ENCODE results near the gene SMIM38.

SMIM38 gene

DNA sequence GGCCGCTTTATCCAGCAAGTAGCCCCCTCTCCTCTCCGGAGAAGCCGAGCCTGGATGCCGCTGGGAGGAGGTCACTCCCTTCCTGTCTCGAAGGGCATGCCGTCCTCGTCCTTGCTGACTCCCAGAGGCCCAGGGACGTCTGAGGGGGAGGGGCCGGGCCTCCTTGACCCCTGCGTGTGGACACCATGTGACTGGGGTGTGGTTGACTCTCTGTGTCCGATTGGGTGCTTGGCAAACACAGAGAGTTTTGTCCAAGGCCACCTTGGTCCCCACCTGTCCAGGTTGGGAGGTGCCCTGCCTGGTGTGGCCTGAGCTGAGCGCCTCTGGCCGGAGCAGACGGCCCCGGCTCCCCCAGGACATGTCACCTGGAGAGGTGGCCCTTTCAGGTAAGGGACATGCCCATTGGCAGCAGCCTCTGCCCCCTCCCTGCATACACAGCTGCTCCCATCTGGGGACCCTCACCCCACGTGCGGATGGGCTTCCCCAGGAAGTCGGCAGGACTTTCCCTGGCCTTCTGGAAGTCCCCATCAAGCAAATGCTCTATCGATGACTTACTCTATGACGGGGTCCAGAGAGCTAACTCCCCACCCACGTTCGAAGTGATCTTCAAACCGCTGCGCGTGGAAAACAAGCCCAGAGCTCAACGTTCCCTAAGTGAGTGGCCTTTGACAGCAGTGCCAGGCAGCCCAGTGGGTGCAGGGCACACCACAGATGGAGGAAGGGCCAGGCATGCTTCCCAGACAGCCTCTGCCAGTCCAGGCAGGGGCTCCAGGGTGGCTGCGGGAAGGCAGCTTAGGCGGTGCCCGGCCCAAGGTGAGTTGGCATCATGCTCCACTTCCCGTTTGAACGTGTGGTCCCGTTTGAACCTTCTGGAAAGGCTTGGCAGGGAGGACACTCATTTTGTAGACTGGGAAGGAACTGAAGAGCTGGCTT, at the start of gene SMIM38:
Gene SMIM38 (plus strand): TSS at position 634 of the 933 bp plus-strand sequence. CDS start 1,912 bp downstream, outside the sequence.
- DNase-seq (ENCODE audit: low read depth), result no peak

DNA sequence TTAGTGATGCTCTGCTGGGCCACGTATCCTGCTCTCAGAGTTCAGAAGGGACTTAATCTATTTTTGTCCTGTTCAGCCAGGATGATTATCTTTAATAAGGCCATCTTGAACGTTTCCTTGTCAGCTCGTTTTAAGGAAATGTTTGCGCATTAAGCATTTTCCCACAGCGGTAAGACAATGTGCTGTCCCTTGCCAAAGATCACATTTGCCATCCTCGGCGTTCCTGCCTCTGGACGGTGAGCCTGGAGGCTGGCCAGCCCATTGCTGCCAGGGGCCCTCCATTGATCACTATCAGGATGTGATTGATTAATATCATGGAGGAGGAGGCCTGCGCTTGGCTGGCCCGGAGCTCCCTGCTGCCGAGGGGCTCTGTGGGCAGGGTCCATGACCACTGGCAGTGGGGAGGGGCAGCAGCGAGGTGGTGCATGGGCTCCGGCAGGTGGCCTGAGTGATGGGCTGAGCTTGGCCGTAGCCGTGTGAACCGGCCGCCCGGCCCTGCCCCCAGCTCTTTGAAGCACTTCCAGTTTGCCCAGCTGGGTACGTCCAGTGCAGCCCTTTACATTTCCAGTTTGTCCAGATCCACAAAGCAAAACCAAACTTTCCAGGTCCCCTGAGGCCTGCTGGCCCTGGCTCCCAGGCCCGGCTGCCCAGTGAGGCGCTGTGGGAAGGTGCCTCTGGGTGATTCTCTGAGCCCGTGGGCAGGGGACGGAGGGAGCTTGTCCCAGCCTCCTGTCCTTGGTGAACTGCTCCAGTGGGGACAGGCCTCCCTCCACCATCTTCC, 49.5 kb upstream of the SMIM38 start:
- DNase-seq (ENCODE audit: low read depth), result no peak

DNA sequence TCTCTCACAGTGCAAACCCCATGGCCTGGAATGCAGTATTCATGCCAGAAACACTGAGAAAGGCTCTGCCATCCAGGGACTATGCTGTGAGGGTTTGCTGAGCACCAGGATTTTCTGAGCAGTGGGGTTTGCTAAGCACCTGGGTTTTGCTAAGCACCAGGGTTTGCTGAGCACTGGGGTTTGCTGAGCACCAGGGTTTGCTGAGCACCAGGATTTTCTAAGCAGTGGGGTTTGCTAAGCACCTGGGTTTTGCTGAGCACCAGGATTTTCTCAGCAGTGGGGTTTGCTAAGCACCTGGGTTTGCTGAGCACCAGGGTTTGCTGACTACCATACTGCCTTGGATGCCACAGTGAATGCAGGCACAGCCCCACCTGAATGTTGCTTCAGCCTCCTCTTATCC, 48.3 kb upstream of the SMIM38 start:
- no peak for DNase-seq (ENCODE audit: low read depth)

DNA sequence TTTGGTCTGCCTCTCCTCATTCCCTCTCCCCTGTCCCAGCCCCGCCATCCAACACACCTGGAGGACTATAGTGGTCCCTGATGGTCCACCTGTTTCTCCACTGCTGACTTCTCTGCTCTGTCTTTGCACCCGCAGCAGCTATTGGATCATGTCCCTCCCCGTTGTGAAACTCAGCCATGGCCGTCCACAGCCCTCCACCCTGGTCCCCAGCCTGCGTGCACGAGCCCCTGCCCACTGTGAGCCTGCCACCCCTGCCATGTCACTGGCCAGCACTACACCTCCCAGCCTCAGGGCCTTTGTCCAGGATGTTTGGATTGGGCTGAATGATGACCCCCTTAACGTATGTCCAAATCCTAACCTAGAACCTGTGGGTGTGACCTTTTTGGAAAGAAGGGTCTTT, 47.7 kb upstream of the SMIM38 start:
- DNase-seq (ENCODE audit: low read depth), result no peak

DNA sequence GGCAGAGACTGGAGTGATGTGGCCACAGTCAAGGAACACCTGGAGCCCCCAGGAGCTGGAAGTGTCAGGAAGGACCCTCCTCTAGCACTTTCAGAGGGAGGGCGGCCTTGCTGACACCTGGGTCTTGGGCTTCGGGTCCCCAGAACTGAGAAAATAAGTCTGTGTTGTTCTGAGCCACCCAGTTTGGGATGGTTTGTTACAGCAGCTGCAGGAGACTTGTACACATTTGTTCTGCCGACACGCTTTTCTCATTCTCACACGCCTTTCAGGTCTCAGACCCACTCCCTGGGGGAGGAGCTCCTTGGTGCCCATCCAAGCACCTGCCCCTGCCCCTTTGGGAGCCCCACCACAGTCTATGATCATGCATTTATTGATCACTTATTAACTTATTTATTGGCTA, 47.2 kb upstream of the SMIM38 start:
- DNase-seq (ENCODE audit: low read depth), result no peak

DNA sequence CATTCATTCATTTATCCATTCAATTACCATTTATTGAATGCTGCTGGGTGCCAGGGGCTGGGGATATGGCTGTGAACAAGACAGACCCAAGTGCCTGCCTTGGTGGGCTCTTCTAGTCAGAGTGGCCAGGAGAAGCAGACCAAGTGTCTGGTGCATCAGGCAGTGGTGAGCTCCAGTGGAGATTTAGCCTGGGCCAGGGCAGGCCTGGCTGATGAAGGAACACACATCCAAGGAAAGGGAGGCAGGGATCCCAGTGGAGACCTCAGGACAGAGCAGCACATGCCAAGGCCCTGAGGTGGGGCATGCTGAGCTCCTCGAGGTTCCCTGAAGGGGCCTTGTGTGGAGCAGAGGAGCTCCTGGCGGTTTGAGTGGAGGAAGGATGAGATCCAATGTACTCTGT, 46.6 kb upstream of the SMIM38 start:
- DNase-seq (ENCODE audit: low read depth), result no peak

DNA sequence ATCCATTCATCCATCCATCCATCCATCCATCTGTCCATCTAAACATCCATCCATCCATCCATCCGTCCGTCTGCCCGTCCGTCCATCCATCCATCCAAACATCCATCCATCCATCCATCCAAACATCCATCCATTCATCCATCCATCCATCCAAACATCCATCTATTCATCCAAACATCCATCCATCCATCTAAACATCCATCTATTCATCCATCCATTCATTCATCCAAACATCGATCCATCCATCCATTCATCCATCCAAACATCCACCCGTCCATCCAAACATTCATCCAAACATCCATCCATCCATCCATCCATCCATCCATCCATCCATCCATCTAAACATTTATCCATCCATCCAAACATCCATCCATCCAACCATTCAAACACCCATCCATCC, 45.3 kb upstream of the SMIM38 start:
- no peak for DNase-seq (ENCODE audit: low read depth)

DNA sequence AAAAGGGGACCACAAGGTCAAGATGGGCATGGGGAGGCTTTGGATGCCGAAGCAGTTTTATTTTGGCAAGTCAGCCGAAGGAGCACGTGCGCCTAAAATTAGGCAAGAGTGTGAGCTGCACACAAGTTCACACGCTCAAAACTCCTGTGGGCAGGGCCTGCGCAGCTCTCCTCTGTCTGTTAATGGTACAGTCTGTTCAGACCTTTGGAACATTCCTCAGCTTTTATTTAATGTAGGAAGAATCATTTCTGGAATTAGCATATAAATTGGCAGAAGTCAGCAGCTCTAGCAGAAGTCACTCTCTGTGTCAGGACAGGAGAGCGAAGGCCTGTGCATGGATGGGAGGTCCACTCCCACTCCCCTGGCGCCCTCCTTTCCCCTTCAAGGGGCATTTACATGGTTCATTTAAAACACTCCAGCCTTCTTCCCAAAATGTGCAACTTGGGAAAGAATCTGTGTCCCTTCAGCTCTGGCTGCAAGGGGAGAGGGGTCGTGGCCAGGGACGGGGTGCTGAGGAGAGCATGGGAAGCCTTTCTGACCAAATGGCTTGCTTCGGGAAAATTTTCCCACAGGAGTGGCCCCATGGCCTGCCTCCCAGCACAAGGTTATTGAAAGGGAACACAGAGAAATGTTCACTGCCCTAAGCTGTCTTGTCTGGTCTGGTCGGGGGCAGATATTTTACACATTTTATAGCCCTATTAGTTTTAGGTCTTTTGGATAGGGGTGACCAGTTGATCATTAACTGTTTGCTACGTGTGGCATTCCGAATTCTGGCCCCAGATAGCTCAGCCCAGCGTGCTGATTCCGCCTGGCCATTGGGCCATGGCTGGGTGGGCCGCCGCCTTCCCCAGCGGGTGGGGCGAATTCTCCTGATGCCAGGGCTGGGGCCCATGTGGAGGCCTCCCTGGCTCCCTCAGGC, 43.9 kb upstream of the SMIM38 start:
- DNase-seq (ENCODE audit: low read depth), result no peak

DNA sequence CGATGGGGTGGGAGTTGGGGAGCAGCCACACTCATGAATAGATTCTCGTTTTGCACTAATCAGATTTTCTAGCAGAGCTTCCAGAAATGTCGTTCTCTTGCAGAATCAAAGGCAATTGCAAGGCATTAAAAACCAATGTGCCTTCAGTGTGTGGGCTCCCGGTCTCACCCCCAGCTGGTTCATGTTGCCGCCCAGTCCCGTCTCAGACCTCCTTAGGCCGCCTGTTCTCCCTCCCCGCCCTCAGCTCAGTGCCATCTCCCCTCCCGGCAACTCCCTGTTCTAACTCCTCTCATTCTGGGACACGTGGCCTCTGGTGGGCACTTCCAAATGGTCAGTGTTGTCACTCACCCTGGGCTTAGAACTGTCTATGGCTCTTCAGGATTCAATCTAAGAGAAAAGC, 42.5 kb upstream of the SMIM38 start:
- no peak for DNase-seq (ENCODE audit: low read depth)

DNA sequence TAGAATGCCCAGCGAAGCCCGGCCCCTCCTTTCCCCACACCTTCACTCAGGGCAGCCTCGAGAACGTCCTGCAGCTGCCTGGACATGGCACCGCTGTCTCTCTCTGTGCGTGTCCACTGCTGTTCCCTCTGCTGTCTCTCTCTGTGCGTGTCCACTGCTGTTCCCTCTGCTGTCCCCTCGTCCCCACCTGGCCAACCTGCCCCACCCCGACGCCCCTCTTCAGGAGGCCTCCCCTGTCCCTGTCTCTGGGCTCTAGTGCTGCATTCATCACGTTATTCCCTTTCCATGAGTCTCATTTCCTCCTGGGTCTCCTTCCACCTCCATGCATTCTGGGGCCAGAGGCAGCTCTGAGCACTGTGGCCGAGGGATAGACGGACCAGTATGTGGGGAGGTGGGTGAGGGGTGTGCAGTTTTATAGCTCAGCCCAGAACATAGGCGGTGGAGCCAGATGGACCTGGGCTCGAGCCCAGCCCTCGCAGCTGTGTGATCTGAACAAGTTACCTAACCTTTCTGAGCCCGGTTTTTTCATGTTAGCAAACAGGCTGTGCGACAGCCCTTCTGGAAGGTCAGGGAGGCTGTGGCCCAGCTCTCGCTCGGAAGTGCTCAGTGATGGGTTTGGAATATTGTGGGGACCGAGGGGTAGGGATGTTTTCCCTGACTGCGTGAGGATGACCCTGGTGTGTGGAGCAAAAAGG, 41.9 kb upstream of the SMIM38 start:
- DNase-seq (ENCODE audit: low read depth), result no peak

DNA sequence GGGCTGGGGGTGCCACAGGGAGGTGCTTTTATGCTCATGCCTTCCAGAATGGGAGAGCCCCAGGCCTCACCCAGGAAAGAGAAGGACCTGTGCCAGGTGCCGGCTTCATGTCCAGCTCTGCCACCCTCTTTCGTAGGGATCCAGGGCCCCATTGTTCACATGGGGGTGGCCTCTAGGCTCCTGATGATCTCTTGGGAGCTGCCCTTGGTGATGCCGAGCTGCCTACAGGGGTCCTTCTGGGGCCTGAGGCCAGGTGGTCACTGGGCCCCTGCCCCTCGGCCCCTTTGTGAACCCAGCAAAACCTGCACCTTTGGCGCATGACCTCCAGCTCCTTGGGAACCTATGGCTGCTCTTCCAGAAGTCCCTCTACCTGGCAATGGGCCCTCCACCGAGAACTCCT, 41.4 kb upstream of the SMIM38 start:
- no peak for DNase-seq (ENCODE audit: low read depth)

DNA sequence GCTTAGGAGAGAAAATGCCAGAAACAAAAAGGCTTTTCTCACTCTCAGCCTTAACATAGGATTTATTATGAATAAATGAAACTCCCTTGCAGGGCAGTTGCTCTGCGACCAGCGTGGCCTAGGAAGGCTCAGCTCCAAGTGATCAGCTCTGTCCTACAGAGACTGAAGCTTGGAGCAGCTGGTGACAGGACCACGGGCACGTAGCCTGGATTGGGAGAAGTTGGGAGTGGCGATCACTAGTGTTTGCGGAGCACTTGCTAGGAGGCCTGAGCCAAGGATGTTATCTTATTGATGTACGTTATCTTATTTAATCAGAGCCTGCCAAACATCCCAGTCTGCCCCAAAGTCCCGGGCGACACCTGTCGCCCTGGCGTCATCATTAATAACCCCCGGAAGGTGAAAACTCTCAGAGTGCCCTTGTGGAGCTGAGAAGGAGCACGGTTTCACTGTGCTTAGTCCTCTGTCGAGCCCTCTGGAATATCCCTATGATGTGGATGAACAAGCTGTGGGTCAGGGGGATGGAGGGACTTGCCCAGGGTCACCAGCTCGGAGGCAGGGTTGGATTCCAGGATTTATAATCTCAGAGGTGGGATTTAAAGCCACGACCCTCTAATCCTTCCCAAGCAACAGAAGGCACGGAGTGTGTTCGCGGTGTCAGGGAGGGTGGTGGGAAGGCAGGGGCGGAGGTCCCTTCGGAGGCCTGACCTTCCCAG, 40.8 kb upstream of the SMIM38 start:
- no peak for DNase-seq (ENCODE audit: low read depth)

DNA sequence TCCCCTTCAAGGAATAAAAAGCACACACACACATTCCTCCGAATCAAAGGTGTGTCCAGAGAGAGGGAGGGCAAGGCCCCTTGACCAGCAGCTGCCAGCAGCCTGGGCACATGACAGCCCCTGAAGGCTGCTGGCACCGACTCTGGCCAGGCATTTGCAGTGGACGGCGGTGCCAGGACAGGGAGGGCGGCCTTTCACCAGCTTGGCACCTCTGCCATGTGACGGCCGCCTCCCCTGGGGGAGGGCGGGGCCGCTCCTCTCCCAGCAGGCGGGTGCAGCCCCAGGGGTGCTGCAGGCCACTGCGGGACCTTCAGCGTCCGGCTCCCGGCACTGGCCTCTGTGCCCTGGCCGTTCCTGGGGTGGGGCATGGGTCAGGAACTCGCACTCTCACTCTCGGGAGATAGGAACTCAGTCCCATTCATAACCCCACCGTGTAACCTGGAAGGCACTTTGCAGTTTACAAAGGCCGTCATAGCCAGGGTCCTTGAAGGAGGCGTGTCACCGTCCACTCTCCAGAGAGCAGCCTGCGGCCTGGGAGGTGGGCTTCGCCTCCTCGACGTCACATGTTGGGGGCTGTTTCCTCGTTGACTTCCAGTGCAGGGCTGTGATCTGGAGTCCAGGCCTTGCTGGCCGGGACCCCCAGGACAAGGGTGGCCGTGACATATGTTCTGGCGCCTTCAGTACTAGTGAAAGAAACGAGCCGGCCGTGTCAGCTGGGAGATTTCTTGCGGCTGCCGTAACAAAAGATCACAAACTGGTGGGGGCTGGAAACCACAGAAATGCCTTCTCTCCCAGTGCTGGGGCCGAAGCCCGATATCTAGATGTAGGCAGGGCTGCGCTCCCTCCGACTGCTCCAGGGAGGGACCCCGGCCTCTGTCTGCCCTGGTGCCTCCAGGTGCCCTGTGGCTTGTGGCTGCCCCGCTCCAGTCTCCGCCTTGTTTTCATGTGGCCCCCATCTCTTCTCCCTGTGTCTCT, 39.9 kb upstream of the SMIM38 start:
- DNase-seq (ENCODE audit: low read depth), result no peak

DNA sequence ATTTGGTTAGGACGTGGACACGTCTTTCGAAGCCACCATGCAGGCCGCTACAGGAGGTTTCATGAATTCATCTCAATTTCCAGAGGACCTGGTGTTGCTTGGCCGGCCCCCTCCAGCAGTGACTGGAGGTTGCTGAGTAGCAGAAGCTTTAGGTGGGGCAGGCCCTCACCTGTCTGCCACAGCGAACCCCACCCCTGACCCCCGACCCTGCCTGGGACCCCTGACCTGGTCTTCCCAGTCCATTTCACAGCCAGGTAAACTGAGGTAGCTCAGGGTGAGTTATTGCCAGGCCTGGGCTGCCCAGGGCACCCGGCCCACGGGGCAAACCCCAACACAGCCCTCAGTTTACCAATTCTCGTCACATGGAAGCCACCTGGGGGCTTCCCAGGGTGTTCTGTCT, 39.1 kb upstream of the SMIM38 start:
- DNase-seq (ENCODE audit: low read depth), result no peak

DNA sequence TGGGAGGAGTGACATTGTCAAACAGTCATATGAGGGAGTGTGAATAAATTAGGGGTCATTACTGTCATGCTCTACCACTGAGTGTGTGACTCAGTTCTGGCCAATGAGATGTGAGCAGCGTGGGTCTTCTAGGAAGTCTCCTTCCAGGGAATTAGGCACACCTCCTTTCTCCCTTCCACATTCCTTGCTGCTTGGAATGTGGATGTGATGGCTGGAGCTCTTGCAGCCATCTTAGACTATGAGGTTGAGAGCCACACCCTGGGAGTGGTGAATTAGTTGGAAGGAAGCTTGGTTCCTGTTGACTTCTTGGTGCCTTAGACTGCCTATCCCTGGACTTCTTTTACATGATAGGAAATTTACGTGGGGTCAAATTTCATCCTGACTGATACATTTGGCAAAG, 36.5 kb upstream of the SMIM38 start:
- no peak for DNase-seq (ENCODE audit: low read depth)

DNA sequence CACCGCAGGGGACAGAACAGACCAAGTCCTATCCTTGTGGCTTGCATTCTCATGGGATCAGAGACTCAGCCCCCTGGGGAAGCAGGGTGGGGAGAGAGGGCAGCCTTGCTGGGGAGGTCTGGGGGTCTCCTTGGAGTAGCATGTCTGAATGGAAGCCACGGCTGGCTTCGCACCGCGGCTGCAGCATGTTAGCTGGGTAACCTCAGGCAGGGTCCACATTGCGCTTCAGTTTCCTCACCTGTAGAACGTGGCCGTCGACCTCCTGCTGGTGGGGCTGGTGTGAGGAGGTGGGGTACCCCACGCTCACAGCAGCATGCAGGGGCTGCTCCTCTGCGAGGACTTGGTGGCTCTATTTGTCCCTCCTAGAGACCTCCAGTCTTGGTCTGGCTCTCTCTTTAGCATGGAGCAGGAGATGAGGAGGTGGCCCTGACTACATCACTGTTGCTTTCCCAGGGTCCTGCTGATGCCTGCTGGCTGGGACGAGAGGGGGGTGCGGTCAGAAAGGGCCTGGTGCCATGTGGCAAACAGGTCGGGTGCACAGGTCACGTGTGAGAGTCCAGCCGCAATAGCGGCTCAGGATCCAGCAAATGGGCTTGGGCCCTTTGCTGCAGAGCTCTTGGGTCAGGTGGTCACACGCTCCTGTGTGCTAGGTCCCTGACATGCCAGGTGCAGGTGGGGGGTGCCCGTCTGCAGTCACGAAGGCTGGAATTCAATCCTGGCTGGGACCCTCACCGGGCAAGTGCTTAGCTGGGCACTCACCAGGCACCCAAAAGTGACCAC, 35.4 kb upstream of the SMIM38 start:
- no peak for DNase-seq (ENCODE audit: low read depth)

DNA sequence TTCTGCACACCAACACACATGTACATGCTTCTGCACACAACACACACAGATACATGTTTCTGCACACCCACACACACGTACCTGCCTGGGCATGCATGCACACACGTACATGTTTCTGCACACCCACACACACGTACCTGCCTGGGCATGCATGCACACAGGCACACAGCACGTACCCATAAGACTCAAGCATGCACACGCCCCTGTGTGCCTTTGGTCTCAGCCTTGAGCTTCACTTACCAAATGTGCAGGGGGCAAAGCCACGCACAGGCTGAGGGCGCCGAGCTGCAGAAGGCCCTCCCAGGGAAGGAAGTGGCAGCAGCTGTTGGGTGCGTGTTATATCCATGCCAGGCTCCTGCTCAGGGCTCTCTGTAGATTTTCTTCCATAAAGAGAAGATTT, 34.7 kb upstream of the SMIM38 start:
- DNase-seq (ENCODE audit: low read depth), result no peak

DNA sequence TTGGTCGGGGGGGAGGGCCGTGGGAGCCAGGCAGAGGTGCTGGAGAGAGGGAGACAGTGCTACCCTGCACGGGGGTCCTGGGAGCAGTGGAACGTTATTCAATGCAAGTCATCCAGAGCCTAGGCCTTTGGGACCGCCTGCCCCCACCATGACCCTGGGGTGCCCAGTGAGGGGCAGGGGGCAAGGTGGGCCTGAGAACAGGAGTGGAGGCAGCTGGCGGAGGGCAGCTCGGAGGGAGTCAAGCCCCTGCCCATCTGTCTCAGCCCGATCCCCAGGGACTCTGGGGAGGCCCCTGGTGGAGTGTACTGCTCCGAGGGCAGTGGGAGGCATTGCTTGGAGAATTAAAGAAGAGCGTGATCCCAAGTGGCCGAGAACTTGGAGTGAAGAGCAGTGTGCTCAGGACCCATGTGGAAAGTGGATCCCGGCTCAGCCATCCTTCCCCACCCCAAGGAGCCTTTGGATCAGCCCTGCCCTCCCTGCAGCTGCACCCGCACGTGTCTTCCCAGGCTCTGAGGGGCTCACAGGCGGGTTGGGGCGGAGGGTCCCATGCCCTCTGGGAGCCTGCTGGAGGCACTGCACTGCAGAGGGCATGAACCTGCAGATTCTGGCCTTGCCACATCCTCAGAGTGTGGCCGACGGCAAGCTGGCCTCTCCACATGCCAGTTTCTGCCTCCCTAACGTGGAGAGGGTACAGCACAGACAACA, 34.0 kb upstream of the SMIM38 start:
- no peak for DNase-seq (ENCODE audit: low read depth)
